ENCODE measurements around the gene RANGAP1. TPM values are rescaled to one million over a fixed set of nuclear protein-coding genes. Genes with fewer than 3 reads are reported as not detected.

The RANGAP1 gene
- total RNA-seq, 3 donors from 2014 or later, result 26.9 to 48.9 (median 35.3) TPM

DNA sequence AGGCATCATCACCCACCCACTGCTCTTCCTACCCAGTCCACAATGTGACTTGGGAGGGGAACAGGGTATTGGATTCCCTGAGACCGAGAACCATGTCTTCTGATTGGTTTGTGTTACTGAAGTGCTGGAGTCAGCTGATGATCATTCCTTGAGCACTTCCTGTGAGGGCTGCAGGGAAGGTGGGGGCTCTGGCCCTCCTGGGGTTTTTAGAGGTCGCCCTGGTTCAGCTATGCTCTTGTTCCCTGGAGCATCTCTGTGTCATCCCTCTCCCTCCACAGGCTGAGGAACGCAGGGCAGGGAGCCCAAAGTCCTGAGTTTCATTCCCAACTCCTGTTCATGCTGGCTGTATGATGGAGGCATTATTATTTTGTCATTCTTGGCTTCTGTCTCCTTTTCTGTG is 22.1 kb upstream of the RANGAP1 start:
- ATAC-seq, result peak; percentile 8
- no peak overlapping the region for H3K4me3 ChIP-seq
- no peaks in the 10 kb centered on the region for H3K36me3 ChIP-seq (ENCODE audit: low read depth)
- TF ChIP-seq, protein P1, sequence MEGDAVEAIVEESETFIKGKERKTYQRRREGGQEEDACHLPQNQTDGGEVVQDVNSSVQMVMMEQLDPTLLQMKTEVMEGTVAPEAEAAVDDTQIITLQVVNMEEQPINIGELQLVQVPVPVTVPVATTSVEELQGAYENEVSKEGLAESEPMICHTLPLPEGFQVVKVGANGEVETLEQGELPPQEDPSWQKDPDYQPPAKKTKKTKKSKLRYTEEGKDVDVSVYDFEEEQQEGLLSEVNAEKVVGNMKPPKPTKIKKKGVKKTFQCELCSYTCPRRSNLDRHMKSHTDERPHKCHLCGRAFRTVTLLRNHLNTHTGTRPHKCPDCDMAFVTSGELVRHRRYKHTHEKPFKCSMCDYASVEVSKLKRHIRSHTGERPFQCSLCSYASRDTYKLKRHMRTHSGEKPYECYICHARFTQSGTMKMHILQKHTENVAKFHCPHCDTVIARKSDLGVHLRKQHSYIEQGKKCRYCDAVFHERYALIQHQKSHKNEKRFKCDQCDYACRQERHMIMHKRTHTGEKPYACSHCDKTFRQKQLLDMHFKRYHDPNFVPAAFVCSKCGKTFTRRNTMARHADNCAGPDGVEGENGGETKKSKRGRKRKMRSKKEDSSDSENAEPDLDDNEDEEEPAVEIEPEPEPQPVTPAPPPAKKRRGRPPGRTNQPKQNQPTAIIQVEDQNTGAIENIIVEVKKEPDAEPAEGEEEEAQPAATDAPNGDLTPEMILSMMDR (IDR thresholded peaks at IDR 0.05), result no peak
- peaks cover 7% of the 10 kb centered on the region for H3K4me1 ChIP-seq (ENCODE audit: low read depth)
- intact Hi-C loops (cut with DNase I, micrococcal nuclease), result no loop called here
- H3K9me3 ChIP-seq, result no peaks in the 10 kb centered on the region
- DNase-seq, result no peak

DNA sequence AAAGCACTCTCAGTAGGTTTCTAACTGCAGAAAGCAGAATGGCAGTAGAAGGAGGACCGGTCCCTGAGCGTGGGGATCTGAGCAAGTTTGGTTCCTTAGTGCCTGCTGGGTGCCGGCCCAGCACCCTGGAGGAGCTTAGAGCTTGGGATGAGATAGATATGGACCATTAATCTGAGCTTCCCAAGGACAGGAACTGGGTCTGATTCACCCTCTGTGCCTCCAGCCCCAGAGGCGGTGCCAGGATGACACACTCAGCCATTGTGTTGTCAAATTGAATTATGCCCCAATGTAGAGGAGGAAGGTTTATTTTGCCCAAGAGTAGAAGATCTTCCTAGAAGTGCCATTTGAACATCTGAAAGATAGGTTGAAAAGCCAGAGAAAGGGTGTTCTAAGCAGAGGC is 19.7 kb upstream of the RANGAP1 start:
- TF ChIP-seq, protein P1 (IDR thresholded peaks at IDR 0.05), result no peak
- intact Hi-C loops (cut with DNase I, micrococcal nuclease), result no loop called here
- DNase-seq (no peak), ATAC-seq (no peak)
- H3K9me3 ChIP-seq, result no peaks in the 10 kb centered on the region
- H3K4me1 ChIP-seq (ENCODE audit: low read depth), result peaks cover 7% of the 10 kb centered on the region
- no peak overlapping the region for H3K4me3 ChIP-seq
- no peaks in the 10 kb centered on the region for H3K36me3 ChIP-seq (ENCODE audit: low read depth)

DNA sequence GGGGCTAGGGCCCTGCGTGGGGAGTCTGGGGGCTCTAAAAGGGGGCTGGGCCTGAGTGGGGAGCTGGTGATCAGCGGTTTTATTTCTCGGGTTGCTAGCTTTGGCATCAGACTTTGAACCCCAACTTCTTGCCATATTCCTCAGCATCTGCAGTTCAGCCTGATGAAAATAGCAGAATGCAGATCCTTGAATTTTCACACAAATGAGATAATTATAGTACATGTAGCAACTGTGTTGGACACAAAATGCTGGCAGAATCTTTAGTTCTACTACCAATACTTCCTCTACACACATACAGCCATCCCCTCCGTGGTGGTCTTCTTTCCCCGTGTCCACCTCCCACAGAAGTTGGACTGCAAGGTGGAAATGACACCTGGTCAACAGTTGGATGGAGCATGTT is 16.8 kb upstream of the RANGAP1 start:
- Histone ChIP-seq H3K9me3 (no peaks in the 10 kb centered on the region), H3K4me1 (ENCODE audit: low read depth) (peaks cover 3% of the 10 kb centered on the region), H3K4me3 (no peak overlapping the region), H3K36me3 (ENCODE audit: low read depth) (no peaks in the 10 kb centered on the region)
- TF ChIP-seq, protein P1 (IDR thresholded peaks at IDR 0.05), result no peak
- DNase-seq (no peak), ATAC-seq (no peak)
- intact Hi-C loops (cut with DNase I, micrococcal nuclease), result no loop called here

DNA sequence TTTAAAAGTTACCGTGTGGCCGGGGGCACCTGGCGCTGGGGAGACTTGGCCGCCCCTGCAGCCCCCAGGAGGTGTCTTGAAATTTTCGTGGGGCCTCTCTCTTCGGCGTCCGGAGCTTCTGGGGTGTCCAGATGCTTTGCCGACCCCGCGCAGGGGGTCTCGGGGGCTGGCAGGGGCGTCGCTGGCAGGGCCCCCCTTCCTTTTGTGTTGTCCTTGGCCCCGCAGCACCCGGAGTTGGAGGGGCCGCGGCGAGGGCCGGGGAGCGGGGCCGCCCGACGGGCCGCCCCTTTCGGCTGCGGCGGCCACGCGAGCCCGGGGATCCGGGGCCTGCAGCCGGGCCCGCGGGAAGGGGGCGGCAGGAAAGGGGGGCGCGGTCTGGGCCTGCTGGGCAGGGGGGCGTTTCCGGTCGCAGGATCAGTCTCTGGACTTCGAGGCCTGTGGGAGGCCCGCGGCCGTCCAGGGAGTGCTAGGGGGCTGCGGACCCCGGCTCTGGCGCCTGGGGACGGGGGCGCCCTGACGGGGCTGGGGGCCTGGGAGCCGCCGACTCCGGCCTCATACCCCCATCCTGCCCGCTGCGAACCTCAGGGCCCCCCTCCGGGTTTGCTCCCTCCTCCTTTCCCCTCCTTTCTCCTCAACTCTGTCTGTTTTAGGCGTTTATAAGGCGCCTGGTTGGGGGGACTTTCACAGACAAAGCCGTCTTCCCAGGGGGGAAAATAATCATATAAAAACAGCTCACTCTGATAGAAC is 16.2 kb upstream of the RANGAP1 start:
- ATAC-seq, result peak; percentile 31
- peak in 2 of 3 donors; percentile 15 to 39 for DNase-seq
- peaks cover 3% of the 10 kb centered on the region for H3K4me1 ChIP-seq (ENCODE audit: low read depth)
- intact Hi-C loops (cut with DNase I, micrococcal nuclease), result no loop called here
- H3K36me3 ChIP-seq (ENCODE audit: low read depth), result no peaks in the 10 kb centered on the region
- TF ChIP-seq, protein P1 (IDR thresholded peaks at IDR 0.05), result no peak
- peak overlapping the region; percentile 94 for H3K4me3 ChIP-seq
- no peaks in the 10 kb centered on the region for H3K9me3 ChIP-seq

DNA sequence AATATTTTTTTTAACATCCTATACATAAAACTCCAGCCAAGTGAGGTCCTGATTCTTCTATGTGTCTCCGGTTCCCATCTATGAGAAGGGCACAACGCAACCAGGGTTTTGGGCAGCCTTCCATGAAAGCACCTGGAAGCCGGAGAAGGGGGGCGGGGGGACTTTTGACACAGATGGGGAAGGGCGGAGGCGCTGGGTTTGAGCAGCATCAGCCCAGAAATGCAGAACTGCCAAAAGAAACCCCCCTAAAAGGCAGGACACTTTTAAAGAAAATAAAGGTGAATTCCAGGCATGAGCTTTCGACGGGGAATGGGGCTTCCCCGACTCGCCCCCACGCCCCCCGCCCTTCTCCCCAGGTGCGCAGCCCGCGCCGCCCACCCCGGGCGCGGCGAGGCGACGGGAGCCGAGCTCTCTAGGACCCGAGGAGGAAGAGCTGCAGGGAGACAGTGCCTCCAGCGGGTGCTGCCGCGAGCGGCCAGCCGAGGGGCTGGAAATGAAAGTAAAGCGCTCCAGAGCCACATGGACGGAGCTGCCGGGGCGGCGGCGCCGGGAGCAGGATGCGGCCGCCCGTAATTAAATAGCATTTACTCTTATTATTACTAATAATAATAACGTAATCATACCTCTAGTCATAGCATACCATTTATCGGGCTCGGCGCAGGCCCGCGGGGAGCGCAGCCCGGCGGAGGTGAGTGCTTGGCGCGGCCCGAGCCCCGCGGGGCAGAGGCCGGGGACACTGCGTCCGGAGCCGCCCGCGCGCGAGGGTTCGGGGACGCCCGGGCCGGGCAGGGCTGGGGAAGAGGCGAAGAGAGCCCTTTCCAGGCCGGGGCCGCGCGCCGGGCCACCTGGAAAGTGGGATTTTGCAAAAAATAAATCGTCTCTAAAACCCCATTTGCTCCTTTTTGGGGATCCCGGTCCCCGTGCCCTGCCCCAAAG is 15.4 kb upstream of the RANGAP1 start, which contains the start of gene ZC3H7B:
Gene ZC3H7B, plus strand, starts transcription at position 441 of the 936 bp plus-strand sequence. CDS start 19,136 bp downstream, outside the sequence.
- Histone ChIP-seq H3K4me3 (peak within 1 kb of the TSS; percentile 94), H3K36me3 (ENCODE audit: low read depth) (no peaks in the 10 kb centered on the region), H3K4me1 (ENCODE audit: low read depth) (peaks cover 3% of the 10 kb centered on the region), H3K9me3 (no peaks in the 10 kb centered on the region)
- peak; percentile 82 to 89 (median 89) for DNase-seq
- TF ChIP-seq, protein P1 (IDR thresholded peaks at IDR 0.05), result peak; percentile 50
- intact Hi-C loops (cut with DNase I, micrococcal nuclease), result no loop called here
- peak; percentile 99 for ATAC-seq

Measured in mucosa of descending colon (tissue), 3 donors.